Brain pericyte (primary cell): ENCODE data around the gene PIGZ.

ENCODE experiments used
- DNase-seq: peaks from one replicate; pipeline ENCODE4 v3.0.0-alpha.2; 2012; ENCODE audit warnings: low read depth, low spot score

PIGZ gene

DNA sequence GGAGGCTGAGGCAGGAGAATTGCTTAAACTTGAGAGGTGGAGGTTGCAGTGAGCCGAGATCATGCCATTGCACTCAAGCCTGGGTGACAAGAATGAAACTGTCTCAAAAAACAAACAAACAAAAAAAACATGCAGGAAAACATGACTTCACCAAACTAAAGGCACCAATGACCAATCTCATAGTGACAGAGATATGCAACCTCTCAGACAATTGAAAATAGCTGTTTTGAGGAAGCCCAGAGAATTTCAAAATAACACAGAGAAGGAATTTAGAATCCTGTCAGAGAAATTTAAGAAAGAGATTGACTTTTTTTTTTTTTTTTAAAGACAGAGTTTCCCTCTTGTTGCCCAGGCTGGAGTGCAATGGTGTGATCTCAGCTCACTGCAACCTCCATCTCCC, 52.4 kb downstream of the PIGZ start:
- no peak for DNase-seq

DNA sequence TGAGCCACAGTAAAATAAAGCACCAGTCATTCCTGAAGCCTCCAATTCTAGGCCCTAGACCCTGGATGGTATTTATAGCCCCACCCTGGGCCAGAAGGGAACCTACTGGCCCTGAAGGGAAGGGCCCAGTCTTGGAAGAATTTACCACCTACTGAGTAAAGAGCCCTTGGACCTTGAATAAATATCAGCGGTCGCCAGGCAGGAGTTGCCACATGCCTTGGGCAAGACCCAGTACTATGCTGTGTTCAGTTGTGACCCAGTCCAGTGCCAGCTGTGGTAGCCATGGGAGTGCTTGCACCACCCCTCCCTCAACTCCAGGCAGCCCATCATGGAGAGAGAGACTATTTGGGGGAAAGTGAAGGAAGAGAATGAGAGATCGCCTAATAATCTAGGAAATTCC, 53.3 kb downstream of the PIGZ start:
- no peak for DNase-seq

DNA sequence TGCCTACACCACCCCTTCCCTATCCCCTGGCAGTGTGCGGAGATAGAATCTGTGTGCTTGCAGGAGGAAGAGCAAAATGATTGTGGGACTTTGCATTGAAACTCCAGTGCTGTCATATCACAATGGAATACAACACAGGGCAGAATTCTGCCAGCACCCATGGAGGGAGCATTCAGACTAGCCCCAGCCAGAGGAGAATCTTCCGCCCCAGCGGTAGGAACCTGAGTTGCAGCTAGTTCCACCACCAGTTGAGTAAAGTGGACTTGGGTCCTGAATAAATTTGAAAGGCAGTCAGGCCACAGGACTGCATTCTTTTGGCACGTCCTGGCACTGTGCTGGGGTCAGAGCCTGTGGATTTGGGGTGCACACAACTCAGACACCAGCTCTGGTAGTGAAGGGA, 53.8 kb downstream of the PIGZ start:
- DNase-seq: no peak

DNA sequence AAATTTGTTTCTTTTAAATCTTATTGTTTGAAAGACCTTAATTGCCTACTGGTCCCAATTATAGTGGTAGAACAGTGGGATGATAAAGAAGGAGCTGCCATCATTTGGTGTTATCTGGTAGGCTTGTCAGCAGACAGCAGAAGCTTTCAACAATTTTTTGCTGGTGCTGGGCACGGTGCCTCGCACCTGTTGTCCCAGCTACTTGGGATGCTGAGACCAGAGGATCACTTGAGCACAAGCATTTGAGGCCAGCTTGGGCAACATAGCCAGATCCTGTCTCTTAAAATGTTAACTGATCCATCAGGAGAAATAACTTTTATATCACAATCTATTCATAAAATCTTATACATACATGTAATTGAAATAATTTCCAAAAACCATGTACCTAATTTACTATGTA, 64.9 kb downstream of the PIGZ start:
- no peak for DNase-seq

DNA sequence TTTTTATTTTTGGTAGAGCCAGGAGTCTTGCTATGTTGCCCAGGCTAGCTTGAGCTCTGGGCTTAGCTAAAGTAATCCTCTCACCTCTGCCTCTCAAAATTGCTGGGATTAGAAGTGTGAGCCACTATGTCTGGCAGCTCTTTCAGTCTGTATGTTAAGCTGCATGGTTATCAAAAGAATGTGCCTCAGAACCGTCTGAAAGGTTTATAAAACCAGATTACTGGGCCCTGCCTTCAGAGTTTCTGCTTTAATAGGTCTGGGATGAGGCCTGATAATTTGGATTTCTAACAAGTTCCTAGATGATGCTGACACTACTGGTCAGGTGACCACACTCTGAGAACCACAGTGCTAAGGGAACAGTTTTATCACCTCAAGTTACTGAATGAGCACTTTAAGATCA, 66.3 kb downstream of the PIGZ start:
- no peak for DNase-seq

DNA sequence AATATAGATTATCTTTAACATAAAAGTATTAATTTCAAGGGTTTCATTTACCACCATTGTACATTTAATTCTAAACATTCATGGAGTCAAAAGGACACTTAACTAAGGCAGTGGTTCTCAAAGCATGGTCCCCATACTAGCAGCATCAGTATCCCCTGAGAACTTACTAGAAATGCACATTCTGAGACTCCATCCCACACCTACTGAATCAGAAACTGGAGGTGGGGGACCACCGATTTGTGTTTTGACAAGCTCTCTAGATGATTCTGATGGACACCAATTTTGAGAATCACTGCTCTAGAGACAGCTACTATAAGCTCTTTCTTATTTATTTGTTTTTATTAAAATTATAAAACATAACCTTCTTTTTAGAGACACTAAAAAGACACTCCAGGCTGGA, 66.9 kb downstream of the PIGZ start:
- no peak for DNase-seq
